GM12873 (cell line): ENCODE data around the gene RABGAP1L.

Source experiments
- TF ChIP-seq, protein P1 (sequence below): IDR thresholded peaks from 2 replicates; pipeline ENCODE4 v1.5.1; 2012; ENCODE audit warnings: low read depth, mild to moderate bottlenecking, moderate library complexity, low read length, control low read depth; ENCODE audit not compliant: insufficient read depth; ENCODE audit errors: missing control alignments

Gene RABGAP1L

DNA sequence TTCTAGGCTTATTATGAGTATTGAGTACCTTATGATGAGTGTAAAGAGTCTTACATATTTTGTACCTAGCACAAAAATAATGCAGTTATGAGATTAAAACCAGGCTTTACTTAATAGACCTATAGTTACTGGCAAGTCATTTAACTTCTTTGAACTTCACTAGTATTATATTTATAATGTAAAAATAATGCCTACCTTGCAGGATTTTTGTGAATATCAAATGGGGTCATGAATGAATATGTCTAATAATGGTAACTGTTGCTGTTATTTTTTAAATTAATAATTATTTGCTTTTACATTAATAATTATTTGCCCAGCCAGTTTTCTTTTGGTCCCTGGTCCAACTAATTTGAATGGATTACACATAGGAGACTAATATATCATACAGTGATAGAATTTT, 530.9 kb downstream of the RABGAP1L start:
- TF ChIP-seq, protein P1, sequence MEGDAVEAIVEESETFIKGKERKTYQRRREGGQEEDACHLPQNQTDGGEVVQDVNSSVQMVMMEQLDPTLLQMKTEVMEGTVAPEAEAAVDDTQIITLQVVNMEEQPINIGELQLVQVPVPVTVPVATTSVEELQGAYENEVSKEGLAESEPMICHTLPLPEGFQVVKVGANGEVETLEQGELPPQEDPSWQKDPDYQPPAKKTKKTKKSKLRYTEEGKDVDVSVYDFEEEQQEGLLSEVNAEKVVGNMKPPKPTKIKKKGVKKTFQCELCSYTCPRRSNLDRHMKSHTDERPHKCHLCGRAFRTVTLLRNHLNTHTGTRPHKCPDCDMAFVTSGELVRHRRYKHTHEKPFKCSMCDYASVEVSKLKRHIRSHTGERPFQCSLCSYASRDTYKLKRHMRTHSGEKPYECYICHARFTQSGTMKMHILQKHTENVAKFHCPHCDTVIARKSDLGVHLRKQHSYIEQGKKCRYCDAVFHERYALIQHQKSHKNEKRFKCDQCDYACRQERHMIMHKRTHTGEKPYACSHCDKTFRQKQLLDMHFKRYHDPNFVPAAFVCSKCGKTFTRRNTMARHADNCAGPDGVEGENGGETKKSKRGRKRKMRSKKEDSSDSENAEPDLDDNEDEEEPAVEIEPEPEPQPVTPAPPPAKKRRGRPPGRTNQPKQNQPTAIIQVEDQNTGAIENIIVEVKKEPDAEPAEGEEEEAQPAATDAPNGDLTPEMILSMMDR, result no peak

DNA sequence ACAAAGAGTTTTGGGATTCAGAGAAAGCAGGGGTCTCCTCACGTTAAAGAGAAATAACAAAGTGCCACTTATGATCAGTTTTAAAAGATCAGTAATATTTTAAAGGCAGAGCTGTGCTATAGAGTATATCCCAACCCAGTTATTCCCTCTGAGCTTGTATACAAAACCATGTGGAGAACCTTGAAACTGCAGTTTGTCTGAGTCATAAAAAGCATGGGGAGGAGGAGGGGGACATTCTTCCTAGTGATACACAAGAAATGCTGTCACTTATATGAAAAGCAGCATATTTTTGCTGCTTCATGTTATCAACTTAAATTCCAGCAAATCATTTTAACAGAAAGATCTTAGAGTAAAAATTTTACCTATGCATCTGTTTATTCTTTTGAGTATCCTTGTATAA, 533.0 kb downstream of the RABGAP1L start:
- TF ChIP-seq, protein P1, result no peak

DNA sequence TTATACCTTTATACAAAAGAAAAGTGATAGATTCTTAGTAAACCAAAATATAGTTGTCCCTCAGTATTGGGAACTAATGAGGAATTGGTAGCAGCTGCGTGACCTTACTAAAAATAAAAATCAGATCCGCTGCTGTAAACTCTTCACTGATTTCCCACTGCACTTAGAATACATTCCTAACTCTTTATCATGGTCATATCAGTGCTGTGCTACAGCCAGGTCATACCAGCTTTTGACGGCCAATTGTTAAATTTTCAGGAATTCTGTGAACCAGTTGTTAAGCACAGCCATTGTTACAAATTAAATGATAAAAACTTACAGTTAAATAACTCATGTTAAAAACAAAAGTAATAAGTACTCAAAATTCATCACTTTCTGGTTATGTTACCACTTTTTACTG, 533.8 kb downstream of the RABGAP1L start:
- TF ChIP-seq, protein P1, result no peak

DNA sequence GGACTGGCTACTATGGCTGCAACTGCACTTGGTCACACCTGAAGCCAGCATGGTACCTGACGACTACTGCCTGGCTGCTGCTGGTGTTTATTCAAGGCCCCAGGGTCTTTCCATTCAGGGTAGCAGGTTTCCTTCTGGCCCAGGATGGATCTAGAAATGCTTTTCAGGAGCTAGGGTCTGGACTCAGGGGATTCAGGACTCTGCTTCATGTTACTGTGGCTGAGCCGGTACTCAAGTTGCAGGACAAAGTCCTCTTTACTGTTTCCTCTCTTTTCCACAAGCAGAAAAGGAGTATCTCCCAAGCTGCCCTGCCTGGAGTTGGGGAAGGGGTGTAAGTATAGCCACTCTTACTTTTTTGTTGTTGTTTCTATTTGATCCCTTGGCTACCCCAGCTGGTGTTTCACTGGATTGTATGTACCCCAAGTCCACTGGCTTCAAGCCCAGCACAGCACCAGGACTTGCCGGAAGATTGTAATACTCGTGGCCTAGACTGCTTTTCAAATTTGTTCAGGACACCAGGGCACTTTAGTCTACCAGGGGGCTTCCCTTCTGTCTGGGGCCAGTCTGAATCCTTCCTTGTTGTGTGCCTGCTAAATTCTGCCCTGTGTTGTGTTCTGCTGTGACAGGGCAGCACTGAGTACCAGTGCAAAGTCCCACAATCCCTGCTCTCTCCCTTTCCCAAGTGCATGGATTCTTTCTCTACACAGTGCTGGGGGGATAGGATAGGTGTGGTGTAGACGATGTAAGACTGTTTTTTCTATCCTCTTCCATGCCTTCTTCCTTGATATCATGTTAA, 536.9 kb downstream of the RABGAP1L start:
- TF ChIP-seq, protein P1, result no peak

DNA sequence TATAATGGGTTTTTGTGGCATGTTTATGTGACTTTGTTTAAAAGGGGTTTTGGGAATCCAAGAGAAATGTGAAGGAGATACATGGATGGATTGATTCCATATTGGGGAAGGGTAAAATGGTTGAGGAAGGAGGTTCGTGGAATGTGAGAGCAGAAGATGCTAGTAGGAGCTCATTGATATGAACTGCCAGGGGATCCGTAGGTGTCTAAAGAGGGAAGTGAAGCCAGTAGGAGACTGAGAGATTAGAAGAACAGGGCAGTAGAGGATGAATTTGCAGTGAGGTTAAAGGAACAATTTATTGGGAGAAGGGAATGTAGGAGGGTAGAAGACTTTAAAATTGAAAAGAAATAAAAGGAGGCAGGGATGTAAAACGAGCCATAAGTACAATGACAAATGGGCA, 541.0 kb downstream of the RABGAP1L start:
- TF ChIP-seq, protein P1, result no peak

DNA sequence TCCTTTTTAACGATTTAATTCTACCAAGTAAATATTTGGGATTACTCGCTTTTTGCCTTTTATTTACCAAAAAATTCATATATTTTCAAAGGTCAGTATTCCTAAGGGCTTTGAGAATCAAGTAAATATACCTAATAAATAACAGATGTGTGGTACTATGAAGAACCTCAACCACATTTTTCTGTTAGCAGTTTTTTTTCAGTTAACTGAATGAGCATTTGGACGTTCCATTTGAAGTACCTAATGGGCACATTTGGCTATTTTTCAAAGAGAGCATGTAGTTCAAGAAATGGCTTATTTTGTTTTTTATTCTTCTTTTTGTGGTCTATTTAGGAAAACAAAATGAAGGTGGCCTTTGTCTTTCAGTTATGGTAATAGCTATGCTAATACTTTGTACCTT, 541.5 kb downstream of the RABGAP1L start:
- TF ChIP-seq, protein P1, result no peak

DNA sequence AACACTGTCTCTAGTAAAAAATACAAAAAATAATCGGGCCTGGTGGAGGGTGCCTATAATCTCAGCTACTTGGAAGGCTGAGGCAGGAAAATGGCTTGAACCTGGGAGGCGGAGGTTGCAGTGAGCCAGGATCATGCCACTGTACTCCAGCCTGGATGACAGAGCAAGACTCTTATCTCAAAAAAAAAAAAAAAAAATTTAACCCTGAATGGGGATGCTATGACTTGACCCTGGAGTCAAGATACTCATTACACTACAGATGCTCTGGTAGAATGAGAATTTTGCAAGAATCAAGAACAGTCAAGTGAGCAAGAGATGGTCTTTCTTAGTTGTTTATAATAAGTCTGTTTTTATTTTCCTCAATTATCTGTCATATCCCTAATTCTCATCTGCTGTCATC, 542.2 kb downstream of the RABGAP1L start:
- TF ChIP-seq, protein P1, result no peak
